Activated CD4-positive, alpha-beta memory T cell treated with anti-CD3 and anti-CD28 coated beads, Interleukin-2, amount 10 ng/mL, durations not matched to agents 7 days and 5 days (primary cell): ENCODE data around the gene HMG20A. TPM values are rescaled to one million over a fixed set of nuclear protein-coding genes. Genes with fewer than 3 reads are reported as not detected.

Source experiments
- CTCF ChIA-PET: fragments of 350-600 bp; sonication (Branson Sonifier 250); formaldehyde crosslinking; loops from one replicate; lab custom pipeline; 2021; ENCODE audit warnings: antibody characterized with exemption, inconsistent platforms; lab: Charles Lee
- POLR2A ChIA-PET: fragments of 350-600 bp; sonication (Branson Sonifier 250); formaldehyde crosslinking; loops from one replicate; lab custom pipeline; 2021; ENCODE audit warnings: antibody characterized with exemption; lab: Charles Lee
- DNase-seq: peaks from one replicate; pipeline ENCODE4 v3.0.0-alpha.2; 2020
- H3K27ac Mint-ChIP-seq: one replicate; pipeline ENCODE4 v1.8.0; 2021; ENCODE audit warnings: mild to moderate bottlenecking, mixed read lengths
- H3K27me3 Mint-ChIP-seq: one replicate; pipeline ENCODE4 v1.8.0; 2021; ENCODE audit warnings: mixed read lengths
- H3K36me3 Mint-ChIP-seq: one replicate; pipeline ENCODE4 v1.8.0; 2021; ENCODE audit warnings: low read depth, mixed read lengths
- H3K4me1 Mint-ChIP-seq: one replicate; pipeline ENCODE4 v1.8.0; 2021; ENCODE audit warnings: mixed read lengths
- H3K4me3 Mint-ChIP-seq: one replicate; pipeline ENCODE4 v1.8.0; 2021; ENCODE audit warnings: mild to moderate bottlenecking, mixed read lengths
- H3K9me3 Mint-ChIP-seq: one replicate; pipeline ENCODE4 v1.8.0; 2021; ENCODE audit warnings: mixed read lengths
- total RNA-seq, 2 experiments: library from RNA; stranded (reverse); gene quantifications; one replicate each; pipeline ENCODE4 v1.2.3, GENCODE V29; 2021

The HMG20A gene
- total RNA-seq, 2 experiments from 2014 or later = 44.0 to 45.1 TPM

DNA sequence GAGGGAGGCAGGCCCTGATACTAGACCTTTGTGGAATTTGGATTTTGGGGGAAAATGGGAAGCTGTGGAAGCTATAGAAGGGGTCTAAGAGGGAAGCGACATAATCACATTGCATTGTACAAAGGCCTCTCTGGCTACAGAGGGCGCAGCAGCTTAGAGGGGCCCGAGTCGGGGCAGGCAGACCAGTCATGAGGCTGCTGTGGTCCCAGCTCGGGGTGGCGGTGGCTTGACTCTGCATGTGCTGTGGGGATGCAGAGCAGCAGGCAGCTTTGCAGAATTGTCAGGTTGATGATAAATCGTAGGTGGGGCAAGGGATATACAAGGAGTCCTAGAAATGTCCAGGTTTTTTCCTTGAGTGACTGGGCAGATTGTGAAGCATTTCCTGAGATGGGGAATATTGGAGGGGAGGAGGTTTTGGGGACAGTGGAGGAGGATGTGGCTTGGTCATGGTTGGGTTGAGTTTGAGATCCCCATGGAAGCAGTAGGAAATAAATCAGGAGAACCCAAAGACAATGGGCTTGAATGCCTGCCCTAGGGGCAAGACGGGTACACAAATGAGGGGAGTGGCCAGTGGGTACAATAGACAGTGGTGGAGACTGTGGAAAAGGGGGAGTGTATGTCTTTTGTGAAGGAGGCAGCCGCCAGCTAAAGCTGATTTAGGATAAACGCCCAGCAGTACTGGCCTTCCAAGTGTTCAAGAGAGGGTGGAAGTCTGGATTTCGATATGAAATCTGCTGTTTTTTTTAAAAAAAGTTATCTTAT lies 94.1 kb downstream of the HMG20A start:
- POLR2A ChIA-PET = no interaction called here

DNA sequence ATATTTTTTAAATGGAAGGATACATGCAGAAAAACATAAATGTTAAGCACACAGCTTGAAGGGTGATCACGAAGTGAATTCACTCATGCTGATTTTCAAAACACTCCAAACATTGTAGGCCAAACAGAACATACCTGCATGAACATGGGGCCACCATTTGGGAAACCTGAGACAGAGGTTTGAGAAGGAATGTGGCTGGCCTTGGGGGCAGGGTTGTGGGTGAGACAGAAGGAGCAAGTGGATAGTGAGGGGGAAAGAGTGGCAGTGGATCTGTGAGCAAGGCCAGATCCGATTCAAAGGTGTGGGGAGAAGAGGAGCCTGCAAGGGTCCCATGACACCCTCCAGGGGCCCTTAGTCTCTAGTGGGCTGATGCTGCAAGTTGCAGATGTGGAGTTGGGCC lies 94.9 kb downstream of the HMG20A start:
- Mint-ChIP-seq H3K27ac (no peak overlapping the region), H3K27me3 (no peaks in the 10 kb centered on the region), H3K4me1 (no peaks in the 10 kb centered on the region), H3K4me3 (no peak overlapping the region), H3K36me3 (no peaks in the 10 kb centered on the region), H3K9me3 (no peaks in the 10 kb centered on the region)
- CTCF ChIA-PET = no interaction called here
- no peak for DNase-seq
- POLR2A ChIA-PET = no interaction called here

More for the DNA sequence above, 94.1 kb downstream of the HMG20A start:
- DNase-seq = no peak
- H3K27me3 Mint-ChIP-seq = no peaks in the 10 kb centered on the region
- H3K9me3 Mint-ChIP-seq = no peaks in the 10 kb centered on the region
- CTCF ChIA-PET = no interaction called here
- H3K36me3 Mint-ChIP-seq = no peaks in the 10 kb centered on the region
- H3K4me3 Mint-ChIP-seq = no peak overlapping the region
- no peak overlapping the region for H3K27ac Mint-ChIP-seq
- H3K4me1 Mint-ChIP-seq = no peaks in the 10 kb centered on the region

DNA sequence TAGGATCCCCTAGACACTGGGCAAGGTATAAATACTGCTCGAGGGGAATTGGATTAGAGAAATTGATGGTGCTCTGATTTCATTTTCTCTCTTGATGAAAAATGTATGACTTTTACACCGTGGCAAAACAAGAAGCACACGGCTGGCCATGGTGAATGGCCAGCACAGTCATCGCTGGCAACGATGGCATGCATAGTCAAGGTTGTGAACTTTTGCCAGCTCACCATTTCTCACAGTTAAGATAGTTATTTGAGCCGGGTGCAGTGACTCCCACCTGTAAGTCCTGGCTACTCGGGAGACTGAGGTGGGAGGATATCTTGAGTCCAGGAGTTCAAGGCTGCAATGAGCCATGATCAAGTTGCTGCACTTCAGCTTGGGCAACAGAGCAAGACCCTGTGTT lies 95.4 kb downstream of the HMG20A start:
- CTCF ChIA-PET = no interaction called here
- Mint-ChIP-seq H3K9me3 (no peaks in the 10 kb centered on the region), H3K36me3 (no peaks in the 10 kb centered on the region), H3K27me3 (no peaks in the 10 kb centered on the region), H3K4me3 (no peak overlapping the region), H3K27ac (no peak overlapping the region), H3K4me1 (no peaks in the 10 kb centered on the region)
- DNase-seq = no peak
- POLR2A ChIA-PET = no interaction called here

DNA sequence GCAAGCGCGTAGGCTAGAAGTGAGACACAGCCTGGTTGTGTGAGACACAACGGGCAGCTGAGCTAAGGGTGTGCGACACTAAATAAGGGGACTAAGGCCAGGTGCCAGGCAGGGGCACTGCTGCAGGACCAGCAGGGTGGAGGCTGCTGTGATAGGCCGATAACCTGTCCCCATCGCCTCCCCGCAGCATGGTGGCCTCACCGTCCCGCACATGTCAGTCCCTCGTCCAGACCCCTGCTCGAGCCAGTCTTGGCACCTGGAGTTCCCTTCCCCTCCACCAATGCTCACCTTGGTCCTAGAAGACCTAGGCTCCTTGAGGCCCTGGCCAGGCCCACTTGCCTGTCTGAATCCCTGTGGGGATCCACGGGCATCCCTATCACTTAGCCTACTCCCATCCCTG lies 96.1 kb downstream of the HMG20A start:
- no peak overlapping the region for H3K4me3 Mint-ChIP-seq
- no peaks in the 10 kb centered on the region for H3K36me3 Mint-ChIP-seq
- H3K9me3 Mint-ChIP-seq = no peaks in the 10 kb centered on the region
- H3K27me3 Mint-ChIP-seq = no peaks in the 10 kb centered on the region
- DNase-seq = no peak
- POLR2A ChIA-PET = no interaction called here
- CTCF ChIA-PET = no interaction called here
- H3K4me1 Mint-ChIP-seq = no peaks in the 10 kb centered on the region
- H3K27ac Mint-ChIP-seq = no peak overlapping the region

DNA sequence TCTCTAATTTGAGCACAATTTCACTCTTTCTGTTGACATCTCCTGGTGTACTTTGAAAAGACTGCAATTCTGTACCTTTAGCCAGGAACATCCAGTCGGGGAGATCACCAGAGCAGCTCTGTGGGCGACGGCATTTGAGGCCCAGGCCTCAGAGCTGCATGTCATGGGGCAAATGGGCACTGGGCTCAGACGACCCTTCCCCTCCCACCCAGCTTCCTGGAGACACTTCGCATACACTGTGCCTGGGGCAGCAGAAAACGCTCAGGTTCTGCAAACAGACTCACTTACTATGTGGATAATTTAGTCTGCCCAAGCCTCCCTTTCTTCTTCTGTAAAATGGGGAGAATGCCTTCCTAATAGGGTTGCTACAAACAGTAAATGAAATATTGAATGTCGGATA lies 96.9 kb downstream of the HMG20A start:
- no peak overlapping the region for H3K4me3 Mint-ChIP-seq
- no peaks in the 10 kb centered on the region for H3K36me3 Mint-ChIP-seq
- POLR2A ChIA-PET = no interaction called here
- no peaks in the 10 kb centered on the region for H3K27me3 Mint-ChIP-seq
- no peak for DNase-seq
- no peak overlapping the region for H3K27ac Mint-ChIP-seq
- no peaks in the 10 kb centered on the region for H3K4me1 Mint-ChIP-seq
- CTCF ChIA-PET = no interaction called here
- no peaks in the 10 kb centered on the region for H3K9me3 Mint-ChIP-seq

DNA sequence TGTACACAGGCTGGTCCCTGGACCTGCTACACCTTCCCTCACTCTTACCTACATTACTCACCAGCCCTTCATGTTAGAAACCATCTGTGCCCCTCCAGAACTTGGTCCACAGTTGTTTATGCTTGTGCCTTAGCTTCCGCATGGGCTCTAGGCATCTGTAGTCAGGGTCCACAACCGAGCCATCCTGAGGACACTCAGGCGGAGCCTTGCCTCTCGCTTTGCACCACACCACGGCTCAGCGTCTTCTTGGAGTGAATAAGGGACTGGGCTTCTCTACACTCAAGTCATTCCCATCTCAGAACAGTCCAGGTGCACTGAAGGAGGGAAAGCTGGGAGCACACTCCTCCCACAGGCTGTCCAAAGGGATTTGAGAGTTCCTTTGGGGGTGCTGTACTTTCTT lies 97.8 kb downstream of the HMG20A start:
- Mint-ChIP-seq H3K27me3 (no peaks in the 10 kb centered on the region), H3K9me3 (no peaks in the 10 kb centered on the region), H3K27ac (no peak overlapping the region), H3K4me1 (no peaks in the 10 kb centered on the region), H3K36me3 (no peaks in the 10 kb centered on the region), H3K4me3 (no peak overlapping the region)
- ChIA-PET CTCF (no interaction called here), POLR2A (no interaction called here)
- no peak for DNase-seq

DNA sequence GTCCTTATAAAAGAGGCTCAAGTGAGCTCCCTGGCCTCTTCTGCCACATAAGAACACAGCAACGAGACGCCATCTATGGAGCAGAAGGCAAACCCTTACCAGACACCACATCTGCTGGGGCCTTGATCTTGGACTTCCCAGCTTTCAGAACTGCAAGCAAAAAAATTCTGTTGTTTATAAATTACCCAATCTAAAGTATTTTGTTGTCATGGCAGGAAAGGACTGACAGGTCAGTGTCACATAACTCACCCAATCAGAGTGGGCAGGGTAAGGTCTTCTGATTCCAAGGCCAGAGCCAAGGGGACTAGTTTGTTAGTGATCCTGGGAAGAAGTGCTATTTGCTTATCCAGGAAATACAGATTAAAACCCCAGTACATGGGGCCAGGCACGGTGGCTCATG lies 98.9 kb downstream of the HMG20A start:
- CTCF ChIA-PET = interaction anchor here (1.9 kb wide), 1 partner anchor 24 kb away, joined by 6 read pairs; no protein-coding TSS in a partner anchor

DNA sequence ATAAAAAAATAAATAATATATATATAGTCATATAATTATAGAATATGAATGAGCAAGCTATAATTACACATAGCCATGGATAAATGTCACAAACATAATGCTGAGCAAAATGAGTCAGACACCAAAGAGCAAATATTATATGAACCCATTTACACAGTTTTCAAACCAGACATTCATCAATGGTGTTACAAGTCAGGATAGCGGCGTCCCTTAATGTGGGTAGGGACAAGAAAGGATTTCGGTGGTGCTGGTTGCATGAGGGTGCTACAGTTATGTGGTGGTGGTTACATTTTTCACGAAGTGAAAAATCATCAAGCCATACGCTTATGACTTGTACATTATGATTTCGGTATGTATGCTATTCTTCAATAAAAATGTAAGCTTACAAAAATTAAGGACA lies 100.5 kb downstream of the HMG20A start:
- Mint-ChIP-seq H3K27ac (no peak overlapping the region), H3K9me3 (no peaks in the 10 kb centered on the region), H3K36me3 (no peaks in the 10 kb centered on the region), H3K4me1 (no peaks in the 10 kb centered on the region), H3K4me3 (no peak overlapping the region), H3K27me3 (no peaks in the 10 kb centered on the region)
- ChIA-PET POLR2A (no interaction called here), CTCF (no interaction called here)
- DNase-seq = no peak

More for the DNA sequence above, 98.9 kb downstream of the HMG20A start:
- Mint-ChIP-seq H3K9me3 (no peaks in the 10 kb centered on the region), H3K4me3 (no peak overlapping the region), H3K27ac (no peak overlapping the region), H3K27me3 (no peaks in the 10 kb centered on the region), H3K36me3 (no peaks in the 10 kb centered on the region), H3K4me1 (no peaks in the 10 kb centered on the region)
- DNase-seq = no peak
- POLR2A ChIA-PET = no interaction called here

DNA sequence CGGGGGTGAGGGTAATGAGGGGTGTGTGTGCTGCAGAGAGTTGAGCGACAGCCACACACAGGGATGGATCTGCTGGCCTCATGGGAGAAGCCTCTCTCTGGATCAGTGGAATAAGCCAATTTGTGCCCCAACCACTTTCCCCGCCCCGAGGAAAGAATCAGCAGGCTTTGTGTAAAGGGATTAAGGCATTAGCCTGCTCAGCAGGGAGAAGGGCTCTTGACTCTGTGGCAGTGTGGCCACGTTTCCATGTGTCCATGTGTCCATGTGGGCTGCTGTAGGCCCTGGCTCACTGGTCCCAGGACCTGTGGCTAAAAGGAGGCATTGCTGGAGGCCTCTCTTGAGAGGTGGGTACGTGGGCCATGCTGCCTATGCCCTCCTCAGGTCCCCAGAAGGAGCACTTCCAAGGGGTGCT lies 104.7 kb downstream of the HMG20A start:
- POLR2A ChIA-PET = no interaction called here
- Mint-ChIP-seq H3K4me3 (no peak overlapping the region), H3K9me3 (no peaks in the 10 kb centered on the region), H3K36me3 (no peaks in the 10 kb centered on the region), H3K27me3 (no peaks in the 10 kb centered on the region), H3K4me1 (no peaks in the 10 kb centered on the region), H3K27ac (no peak overlapping the region)
- no peak for DNase-seq
- CTCF ChIA-PET = no interaction called here

DNA sequence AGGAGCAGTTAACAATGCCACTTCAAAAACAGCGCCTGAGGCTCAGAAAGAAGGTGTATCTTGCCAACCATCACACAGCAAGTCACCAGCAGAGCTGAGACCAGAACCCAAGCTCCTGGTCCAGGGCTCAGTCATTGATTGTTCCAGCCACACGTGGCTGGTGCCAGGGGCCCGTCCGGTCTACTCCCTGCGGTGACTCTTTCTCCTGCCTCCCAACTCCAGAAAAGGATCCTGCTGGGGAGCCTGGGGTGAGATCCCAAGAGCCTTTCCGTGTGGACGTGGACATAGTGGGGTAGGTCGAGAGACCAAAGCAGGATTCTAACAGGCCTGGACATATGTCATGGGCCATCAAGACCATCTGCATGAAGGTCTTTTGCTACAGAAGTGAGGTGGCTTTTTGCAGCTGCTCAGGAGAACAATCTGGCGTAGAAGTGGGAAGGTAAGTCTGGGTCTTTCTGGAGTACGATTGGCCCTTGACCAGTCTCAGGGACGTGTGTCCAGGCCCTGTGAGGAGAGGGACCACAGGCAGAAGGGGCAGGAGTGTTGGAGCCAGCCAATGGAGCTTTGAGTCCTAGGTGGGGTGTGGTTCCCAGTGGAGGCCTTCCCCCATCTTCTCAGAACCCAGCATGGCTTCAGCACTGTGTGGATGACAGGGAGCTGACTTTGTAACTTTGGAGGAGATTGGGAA lies 105.4 kb downstream of the HMG20A start:
- ChIA-PET POLR2A (no interaction called here), CTCF (no interaction called here)
- Mint-ChIP-seq H3K36me3 (no peaks in the 10 kb centered on the region), H3K4me3 (no peak overlapping the region), H3K27ac (no peak overlapping the region), H3K9me3 (no peaks in the 10 kb centered on the region), H3K27me3 (no peaks in the 10 kb centered on the region), H3K4me1 (no peaks in the 10 kb centered on the region)
- DNase-seq = no peak

DNA sequence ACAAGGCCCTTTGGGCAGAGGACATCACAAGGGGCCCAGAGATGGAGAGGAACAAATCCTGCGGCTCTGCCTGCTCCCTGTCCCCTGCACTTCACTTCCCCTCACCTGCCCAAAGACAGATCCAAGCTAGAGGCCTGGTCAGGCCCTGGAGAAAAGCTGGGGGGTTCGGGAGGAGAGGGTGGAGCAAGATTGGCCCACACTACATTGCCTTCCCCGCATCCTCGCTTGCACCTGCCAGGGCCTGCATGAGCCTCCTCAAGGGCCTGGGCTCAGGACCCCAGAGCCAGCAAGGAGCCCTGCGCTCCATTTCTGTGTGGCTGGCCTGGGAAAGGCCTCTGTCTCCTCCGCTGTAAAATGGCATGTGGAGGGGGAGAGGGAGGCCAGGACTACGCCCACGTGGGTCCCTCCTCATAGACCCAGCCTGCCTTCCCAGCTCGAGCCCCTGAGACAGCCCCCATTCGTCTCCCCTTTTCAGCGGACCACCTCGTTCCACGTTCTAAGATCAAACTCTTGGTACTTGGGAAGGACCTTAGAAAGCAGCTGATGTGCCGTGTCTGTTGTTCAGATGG lies 106.0 kb downstream of the HMG20A start:
- no peaks in the 10 kb centered on the region for H3K9me3 Mint-ChIP-seq
- CTCF ChIA-PET = no interaction called here
- H3K4me1 Mint-ChIP-seq = no peaks in the 10 kb centered on the region
- POLR2A ChIA-PET = no interaction called here
- no peaks in the 10 kb centered on the region for H3K27me3 Mint-ChIP-seq
- DNase-seq = no peak
- H3K4me3 Mint-ChIP-seq = no peak overlapping the region
- no peak overlapping the region for H3K27ac Mint-ChIP-seq
- H3K36me3 Mint-ChIP-seq = no peaks in the 10 kb centered on the region

DNA sequence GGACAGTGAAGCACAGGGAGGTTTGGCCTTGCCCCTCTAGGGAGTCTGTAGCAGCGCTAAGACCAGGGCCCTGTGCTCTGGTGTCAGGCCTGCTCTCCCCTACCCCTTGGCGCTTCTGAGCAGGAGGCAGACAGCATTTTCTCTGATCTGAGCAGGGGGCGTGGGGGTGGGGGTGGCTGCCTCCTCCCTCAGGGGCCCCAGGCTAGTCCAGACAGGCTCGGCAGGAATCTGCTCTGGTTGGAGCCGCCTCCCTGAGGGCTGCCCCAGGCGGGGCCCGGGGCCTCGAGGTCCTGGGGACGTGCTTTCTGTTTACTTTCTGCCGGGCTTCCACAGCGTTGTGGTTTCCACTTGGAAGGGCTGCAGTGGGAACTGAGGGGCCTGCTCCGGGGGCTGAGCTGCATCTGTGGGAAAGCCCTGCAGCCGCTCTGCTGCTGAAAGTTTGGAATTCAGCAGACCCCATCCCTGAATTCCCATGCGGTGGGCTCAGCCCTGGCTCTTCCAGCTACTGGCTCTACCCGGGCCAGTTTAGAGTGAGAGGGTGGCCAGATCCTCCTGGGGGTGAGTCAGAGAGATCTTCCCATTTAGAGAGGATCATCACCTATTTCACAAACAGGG lies 106.6 kb downstream of the HMG20A start:
- no peak overlapping the region for H3K4me3 Mint-ChIP-seq
- H3K36me3 Mint-ChIP-seq = no peaks in the 10 kb centered on the region
- ChIA-PET CTCF (no interaction called here), POLR2A (no interaction called here)
- H3K9me3 Mint-ChIP-seq = no peaks in the 10 kb centered on the region
- peaks cover 4% of the 10 kb centered on the region for H3K27me3 Mint-ChIP-seq
- no peaks in the 10 kb centered on the region for H3K4me1 Mint-ChIP-seq
- DNase-seq = no peak
- H3K27ac Mint-ChIP-seq = no peak overlapping the region

DNA sequence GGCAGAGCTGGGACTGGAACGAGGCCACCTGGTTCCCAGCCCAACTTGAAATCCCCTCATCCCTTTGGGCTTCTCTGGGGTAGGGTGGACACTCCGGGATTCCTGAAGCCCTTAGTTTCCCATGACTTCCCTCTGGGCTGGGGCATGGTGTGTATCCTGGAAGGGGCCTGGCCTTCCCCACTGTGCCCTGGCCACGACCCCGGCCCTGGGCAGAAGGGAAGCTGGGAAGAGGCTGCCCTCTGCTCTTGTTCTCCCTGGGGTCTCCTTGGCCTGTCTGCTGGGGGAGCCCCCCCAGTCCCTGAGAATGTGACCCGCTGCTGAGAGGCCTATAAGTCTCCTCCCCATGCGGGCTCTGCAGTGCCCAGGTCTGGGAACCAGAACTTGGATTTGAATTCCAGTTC lies 107.1 kb downstream of the HMG20A start:
- H3K4me1 Mint-ChIP-seq = no peaks in the 10 kb centered on the region

More for the DNA sequence above, 107.1 kb downstream of the HMG20A start:
- Mint-ChIP-seq H3K9me3 (no peaks in the 10 kb centered on the region), H3K27ac (no peak overlapping the region), H3K4me3 (no peak overlapping the region), H3K27me3 (peaks cover 6% of the 10 kb centered on the region), H3K36me3 (no peaks in the 10 kb centered on the region)
- no peak for DNase-seq
- ChIA-PET CTCF (no interaction called here), POLR2A (no interaction called here)
